ENCODE data around the gene BSND.

DNA sequence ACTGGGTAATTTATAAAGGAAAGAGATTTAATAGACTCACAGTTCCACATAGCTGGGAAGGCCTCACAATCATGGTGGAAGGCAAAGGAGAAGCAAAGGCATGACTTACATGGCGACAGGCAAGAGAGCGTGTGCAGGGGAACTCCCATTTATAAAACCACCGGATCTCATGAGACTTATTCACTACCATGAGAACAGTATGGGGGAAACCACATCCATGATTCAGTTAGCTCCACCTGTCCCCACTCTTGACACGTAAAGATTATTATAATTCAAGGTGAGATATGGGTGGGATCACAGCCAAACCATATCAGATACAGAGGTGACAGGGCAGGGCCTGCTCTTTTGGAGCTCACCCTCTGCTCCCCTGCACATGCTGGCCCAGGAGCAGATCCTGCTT lies 49.7 kb upstream of the BSND start:
- no peak for TF ChIP-seq POLR2AphosphoS5 (IDR thresholded peaks at IDR 0.05; ENCODE audit: borderline replicate concordance, low read depth, low read length)
- TF ChIP-seq EZH2 (IDR thresholded peaks at IDR 0.05), result no peak
